GM23248 (cell line): Measurements from ENCODE around the gene UCKL1.

Experiments
- EZH2 ChIP-seq: fragments of 200-600 bp; sonication (generic); IDR thresholded peaks from 2 replicates; pipeline ENCODE4 v1.6.1; 2018; ENCODE audit warnings: antibody characterized with exemption, mild to moderate bottlenecking; ENCODE audit not compliant: insufficient read depth, poor library complexity, severe bottlenecking
- EZH2phosphoT487 ChIP-seq: fragments of 200-600 bp; sonication (generic); IDR thresholded peaks from 2 replicates; pipeline ENCODE4 v1.6.1; 2018; ENCODE audit warnings: antibody characterized with exemption, moderate library complexity, mild to moderate bottlenecking, low read depth; ENCODE audit not compliant: insufficient read depth

DNA sequence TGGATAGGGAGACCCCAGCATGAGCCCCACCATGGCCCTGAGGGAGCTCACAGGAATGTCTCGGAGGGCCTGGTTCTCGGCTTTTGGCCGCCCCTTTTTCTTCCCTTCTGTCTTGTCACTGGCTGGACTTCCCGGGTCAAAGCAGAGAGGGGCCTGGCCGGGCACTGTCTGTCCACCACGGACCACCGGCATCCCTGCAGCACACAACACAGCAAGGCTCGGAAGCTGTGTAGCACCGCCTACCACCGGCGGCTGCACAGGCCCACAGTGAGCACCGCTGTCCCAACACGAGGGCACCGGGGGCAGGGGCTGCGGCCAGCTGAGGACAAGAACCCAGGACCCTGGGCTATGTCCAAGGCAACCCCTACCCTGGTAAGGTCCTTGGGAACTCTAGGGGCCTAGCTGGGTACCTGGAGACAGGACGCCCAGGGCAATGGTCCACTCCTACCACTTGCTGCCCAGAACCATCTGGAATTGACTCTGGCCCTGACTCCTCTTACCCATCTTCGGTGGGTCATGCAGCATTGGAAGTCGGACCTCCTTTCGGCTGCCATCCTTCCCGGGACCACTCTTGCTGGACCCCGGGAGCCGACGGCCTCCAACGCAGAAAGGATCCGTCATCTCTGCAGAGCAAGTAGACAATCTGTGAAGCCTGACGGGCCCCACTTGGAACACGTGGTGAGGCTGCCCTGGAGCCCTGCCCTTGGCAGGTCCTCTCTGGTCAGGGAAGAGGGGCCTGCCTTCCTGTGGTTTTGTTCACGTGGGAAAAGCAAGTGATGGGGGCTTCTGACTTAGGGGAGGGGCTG, 11.3 kb upstream of the UCKL1 start:
- TF ChIP-seq EZH2, result no peak
- no peak for TF ChIP-seq EZH2phosphoT487
